Measurements from ENCODE around the gene MEF2B. TPM values are rescaled to one million over a fixed set of nuclear protein-coding genes. Genes with fewer than 3 reads are reported as not detected.

MEF2B gene
- total and polyA plus RNA-seq, 10 of the 15 experiments (the other 5 are each of a cell fraction or from before 2014, with no cell fraction given): 0.09 to 33.0 (median 8.9) TPM

DNA sequence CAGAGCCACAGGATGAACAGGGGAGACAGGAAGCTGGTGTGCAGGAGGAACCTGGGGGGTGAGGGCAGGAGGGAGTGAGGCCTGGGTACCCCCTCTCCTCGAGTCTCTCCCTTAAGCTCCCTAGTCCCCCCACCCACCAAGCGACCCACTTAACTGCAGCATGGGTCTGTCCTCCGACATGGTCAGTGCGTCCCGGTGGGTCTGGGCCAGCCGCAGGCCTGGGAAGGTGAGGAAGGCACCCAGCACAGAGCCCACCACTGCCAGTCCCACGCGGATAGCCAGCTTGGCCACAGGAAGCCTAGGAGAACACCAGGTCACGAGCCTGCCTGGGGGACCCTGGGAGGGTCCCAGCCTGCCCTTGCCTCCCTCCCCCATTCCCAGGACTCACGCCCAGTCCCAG is 48.7 kb downstream of the MEF2B start:
- POLR2A ChIA-PET: no interaction called here
- no peak for FAIRE-seq
- WGBS (ENCODE audit: insufficient coverage, insufficient replicate concordance, low lambda C conversion rate, missing lambda C conversion rate): 91% methylated on average over 10 of the region's 10 CpGs

More for the DNA sequence above, 48.7 kb downstream of the MEF2B start:
- no TSS peak for BruUV-seq (replicated peaks)
- SMC1A ChIA-PET (ENCODE audit: uncharacterized antibody, unreplicated experiment): no interaction called here
- no peak overlapping the region for H3K4me2 ChIP-seq (ENCODE audit: control insufficient read depth, insufficient read depth)
- no peak overlapping the region for H3K4me3 ChIP-seq
- in situ Hi-C loops (cut with MboI) (no loop called here), intact Hi-C loops (cut with micrococcal nuclease; ENCODE audit: unreplicated experiment) (no loop called here)
- no peaks in the 10 kb centered on the region for H4K20me1 ChIP-seq (ENCODE audit: control insufficient read depth, insufficient read depth)
- CTCF ChIA-PET: no interaction called here
- peaks cover 0 to 2% of the 10 kb centered on the region in 2 experiments; a peak in 1 of 4 replicates for H3K36me3 ChIP-seq (ENCODE audit: control insufficient read depth in 2 of 2, insufficient read depth in 2 of 2, low read length in 1 of 2)
- H3K9me3 ChIP-seq (replicated peaks; ENCODE audit: control insufficient read depth, insufficient read depth, low read length): no peaks in the 10 kb centered on the region
- no peak overlapping the region for H3K9ac ChIP-seq (ENCODE audit: control insufficient read depth, insufficient read depth, low read length)
- H3K4me1 ChIP-seq (ENCODE audit: control insufficient read depth, insufficient read depth, low read length): no peaks in the 10 kb centered on the region
- DNase-seq (ENCODE audit: low read depth, low spot score) (no peak), ATAC-seq (no peak)
- RAD21 ChIA-PET (ENCODE audit: unreplicated experiment): no interaction called here
- H3K27ac ChIP-seq (ENCODE audit: control insufficient read depth, insufficient read depth): no peak overlapping the region
- H3K79me2 ChIP-seq (ENCODE audit: control insufficient read depth, insufficient read depth, low read length): no peaks in the 10 kb centered on the region
- H2AFZ ChIP-seq (ENCODE audit: control insufficient read depth, low read depth, low read length): no peak overlapping the region
- TF ChIP-seq, protein P1, sequence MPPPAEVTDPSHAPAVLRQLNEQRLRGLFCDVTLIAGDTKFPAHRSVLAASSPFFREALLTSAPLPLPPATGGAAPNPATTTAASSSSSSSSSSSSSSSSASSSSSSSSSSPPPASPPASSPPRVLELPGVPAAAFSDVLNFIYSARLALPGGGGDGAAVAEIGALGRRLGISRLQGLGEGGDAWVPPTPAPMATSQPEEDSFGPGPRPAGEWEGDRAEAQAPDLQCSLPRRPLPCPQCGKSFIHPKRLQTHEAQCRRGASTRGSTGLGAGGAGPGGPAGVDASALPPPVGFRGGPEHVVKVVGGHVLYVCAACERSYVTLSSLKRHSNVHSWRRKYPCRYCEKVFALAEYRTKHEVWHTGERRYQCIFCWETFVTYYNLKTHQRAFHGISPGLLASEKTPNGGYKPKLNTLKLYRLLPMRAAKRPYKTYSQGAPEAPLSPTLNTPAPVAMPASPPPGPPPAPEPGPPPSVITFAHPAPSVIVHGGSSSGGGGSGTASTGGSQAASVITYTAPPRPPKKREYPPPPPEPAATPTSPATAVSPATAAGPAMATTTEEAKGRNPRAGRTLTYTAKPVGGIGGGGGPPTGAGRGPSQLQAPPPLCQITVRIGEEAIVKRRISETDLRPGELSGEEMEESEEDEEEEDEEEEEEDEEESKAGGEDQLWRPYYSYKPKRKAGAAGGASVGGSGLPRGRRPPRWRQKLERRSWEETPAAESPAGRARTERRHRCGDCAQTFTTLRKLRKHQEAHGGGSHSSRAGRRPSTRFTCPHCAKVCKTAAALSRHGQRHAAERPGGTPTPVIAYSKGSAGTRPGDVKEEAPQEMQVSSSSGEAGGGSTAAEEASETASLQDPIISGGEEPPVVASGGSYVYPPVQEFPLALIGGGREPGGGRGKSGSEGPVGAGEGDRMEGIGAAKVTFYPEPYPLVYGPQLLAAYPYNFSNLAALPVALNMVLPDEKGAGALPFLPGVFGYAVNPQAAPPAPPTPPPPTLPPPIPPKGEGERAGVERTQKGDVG (CRISPR knock-in tag; IDR thresholded peaks at IDR 0.05): no peak
- TF ChIP-seq, protein P2, sequence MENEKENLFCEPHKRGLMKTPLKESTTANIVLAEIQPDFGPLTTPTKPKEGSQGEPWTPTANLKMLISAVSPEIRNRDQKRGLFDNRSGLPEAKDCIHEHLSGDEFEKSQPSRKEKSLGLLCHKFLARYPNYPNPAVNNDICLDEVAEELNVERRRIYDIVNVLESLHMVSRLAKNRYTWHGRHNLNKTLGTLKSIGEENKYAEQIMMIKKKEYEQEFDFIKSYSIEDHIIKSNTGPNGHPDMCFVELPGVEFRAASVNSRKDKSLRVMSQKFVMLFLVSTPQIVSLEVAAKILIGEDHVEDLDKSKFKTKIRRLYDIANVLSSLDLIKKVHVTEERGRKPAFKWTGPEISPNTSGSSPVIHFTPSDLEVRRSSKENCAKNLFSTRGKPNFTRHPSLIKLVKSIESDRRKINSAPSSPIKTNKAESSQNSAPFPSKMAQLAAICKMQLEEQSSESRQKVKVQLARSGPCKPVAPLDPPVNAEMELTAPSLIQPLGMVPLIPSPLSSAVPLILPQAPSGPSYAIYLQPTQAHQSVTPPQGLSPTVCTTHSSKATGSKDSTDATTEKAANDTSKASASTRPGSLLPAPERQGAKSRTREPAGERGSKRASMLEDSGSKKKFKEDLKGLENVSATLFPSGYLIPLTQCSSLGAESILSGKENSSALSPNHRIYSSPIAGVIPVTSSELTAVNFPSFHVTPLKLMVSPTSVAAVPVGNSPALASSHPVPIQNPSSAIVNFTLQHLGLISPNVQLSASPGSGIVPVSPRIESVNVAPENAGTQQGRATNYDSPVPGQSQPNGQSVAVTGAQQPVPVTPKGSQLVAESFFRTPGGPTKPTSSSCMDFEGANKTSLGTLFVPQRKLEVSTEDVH (IDR thresholded peaks at IDR 0.05; ENCODE audit: low read depth, partially characterized antibody): no peak
- TF ChIP-seq BMI1 (IDR thresholded peaks at IDR 0.05; ENCODE audit: borderline replicate concordance) (no peak), IKZF2 (IDR thresholded peaks at IDR 0.05) (no peak), MEF2B (IDR thresholded peaks at IDR 0.05; ENCODE audit: partially characterized antibody, poor library complexity, severe bottlenecking) (no peak), ETV6 (conservative IDR thresholded peaks at IDR 0.05 in 1 of 2, IDR thresholded peaks at IDR 0.05 in 1 of 2; ENCODE audit: borderline replicate concordance in 1 of 2, low read depth in 1 of 2) (no peak), PAX5 (IDR thresholded peaks at IDR 0.05; ENCODE audit: borderline replicate concordance, low read depth, low read length) (no peak), SREBF2 (IDR thresholded peaks at IDR 0.05; ENCODE audit: low read length) (no peak), EED (IDR thresholded peaks at IDR 0.05; ENCODE audit: low read depth) (no peak), ESRRA (IDR thresholded peaks at IDR 0.05; ENCODE audit: low read length) (no peak), CBFB (IDR thresholded peaks at IDR 0.05; ENCODE audit: low read depth) (no peak), MXI1 (IDR thresholded peaks at IDR 0.05; ENCODE audit: low read depth, low read length) (no peak)
- TF ChIP-seq, protein P3, sequence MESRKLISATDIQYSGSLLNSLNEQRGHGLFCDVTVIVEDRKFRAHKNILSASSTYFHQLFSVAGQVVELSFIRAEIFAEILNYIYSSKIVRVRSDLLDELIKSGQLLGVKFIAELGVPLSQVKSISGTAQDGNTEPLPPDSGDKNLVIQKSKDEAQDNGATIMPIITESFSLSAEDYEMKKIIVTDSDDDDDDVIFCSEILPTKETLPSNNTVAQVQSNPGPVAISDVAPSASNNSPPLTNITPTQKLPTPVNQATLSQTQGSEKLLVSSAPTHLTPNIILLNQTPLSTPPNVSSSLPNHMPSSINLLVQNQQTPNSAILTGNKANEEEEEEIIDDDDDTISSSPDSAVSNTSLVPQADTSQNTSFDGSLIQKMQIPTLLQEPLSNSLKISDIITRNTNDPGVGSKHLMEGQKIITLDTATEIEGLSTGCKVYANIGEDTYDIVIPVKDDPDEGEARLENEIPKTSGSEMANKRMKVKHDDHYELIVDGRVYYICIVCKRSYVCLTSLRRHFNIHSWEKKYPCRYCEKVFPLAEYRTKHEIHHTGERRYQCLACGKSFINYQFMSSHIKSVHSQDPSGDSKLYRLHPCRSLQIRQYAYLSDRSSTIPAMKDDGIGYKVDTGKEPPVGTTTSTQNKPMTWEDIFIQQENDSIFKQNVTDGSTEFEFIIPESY (IDR thresholded peaks at IDR 0.05): no peak
- TF ChIP-seq, protein P4, sequence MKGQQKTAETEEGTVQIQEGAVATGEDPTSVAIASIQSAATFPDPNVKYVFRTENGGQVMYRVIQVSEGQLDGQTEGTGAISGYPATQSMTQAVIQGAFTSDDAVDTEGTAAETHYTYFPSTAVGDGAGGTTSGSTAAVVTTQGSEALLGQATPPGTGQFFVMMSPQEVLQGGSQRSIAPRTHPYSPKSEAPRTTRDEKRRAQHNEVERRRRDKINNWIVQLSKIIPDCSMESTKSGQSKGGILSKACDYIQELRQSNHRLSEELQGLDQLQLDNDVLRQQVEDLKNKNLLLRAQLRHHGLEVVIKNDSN (IDR thresholded peaks at IDR 0.05; ENCODE audit: borderline replicate concordance, extremely low read length, insufficient read depth, low read depth, low read length): no peak
- H3K27me3 ChIP-seq (replicated peaks in 1 of 2; ENCODE audit: control insufficient read depth in 2 of 2, insufficient read depth in 2 of 2, low read length in 1 of 2): no peaks in the 10 kb centered on the region
